ENCODE data around the gene SLMAP. TPM values are rescaled to one million over a fixed set of nuclear protein-coding genes. Genes with fewer than 3 reads are reported as not detected.

The SLMAP gene
- total RNA-seq, 1 donor from 2014 or later = 57.2 TPM

DNA sequence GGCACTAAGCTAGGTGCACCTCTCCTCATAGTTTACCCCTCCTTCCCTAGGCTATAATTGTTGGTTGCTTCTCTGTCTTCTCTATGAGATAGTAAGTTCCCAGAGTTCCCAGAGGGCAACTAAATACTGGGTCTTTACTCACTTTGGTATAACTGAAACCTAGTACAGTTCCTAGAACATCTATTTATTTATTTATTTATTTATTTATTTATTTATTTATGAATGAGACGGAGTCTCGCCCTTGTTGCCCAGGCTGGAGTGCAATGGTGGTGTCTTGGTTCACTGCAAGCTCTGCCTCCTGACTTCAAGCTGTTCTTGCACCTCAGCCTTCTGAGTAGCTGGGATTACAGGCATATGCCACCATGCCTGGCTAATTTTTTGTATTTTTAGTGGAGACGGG, 181.0 kb downstream of the SLMAP start:
- no peak for DNase-seq (ENCODE audit: low spot score)

DNA sequence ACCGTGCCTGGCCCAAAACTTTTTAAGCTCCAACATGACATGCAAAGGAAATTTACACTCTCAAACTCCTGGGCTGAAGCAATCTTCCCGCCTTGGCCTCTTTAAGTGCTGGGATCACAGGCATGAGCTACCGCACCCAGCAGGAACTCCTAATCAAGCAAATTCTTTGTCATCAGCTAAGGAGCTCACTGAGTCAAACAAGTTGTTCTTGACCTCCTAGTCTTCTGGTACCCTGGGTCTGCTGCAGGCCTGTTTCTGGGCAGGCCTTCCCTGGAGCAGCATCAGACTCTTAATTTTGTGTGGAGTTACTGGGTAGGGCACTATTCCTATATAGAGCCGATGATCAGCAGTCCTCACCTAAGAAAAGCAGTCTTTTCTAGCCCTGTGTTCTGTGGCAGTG, 183.7 kb downstream of the SLMAP start:
- peak; percentile 65 for DNase-seq (ENCODE audit: low spot score)

DNA sequence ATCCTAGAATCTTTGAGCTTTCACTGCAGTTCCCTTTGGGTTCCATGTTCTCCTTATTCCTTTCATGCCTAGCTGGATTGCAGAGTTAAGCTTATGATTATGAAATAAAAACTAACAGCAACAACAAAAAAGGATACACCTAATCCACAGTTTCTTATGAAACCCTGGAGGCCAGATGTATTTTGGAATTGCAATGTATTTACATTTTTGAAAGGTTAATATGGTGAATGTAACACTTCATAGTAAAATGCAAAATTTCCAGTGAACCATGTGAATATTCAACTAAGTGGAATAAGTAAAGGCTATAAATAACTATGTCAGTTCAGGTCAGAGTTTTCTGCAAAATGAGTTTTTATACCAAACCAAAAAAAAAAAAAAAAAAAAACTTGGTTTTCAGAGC, 186.3 kb downstream of the SLMAP start:
- no peak for DNase-seq (ENCODE audit: low spot score)

DNA sequence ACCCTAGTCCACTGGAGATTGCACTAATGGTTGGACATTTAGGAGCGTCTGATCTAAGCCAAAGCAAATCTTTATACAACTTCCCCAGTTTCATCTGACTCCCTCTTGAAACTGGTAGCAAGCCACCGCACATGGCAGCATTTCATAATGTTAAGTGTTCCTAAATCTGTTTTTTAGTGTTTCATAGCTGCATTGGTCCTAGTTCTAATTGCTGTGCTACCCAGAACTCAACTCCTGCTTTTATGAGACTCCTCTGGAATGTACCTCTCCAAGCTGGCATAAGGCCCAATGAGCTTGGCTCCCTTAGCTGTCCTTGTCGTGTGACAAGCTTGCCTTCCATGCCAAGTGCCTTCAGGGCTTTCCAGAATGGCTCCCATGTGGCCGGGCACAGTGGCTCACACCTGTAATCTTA, 186.8 kb downstream of the SLMAP start:
- DNase-seq (ENCODE audit: low spot score) = no peak

DNA sequence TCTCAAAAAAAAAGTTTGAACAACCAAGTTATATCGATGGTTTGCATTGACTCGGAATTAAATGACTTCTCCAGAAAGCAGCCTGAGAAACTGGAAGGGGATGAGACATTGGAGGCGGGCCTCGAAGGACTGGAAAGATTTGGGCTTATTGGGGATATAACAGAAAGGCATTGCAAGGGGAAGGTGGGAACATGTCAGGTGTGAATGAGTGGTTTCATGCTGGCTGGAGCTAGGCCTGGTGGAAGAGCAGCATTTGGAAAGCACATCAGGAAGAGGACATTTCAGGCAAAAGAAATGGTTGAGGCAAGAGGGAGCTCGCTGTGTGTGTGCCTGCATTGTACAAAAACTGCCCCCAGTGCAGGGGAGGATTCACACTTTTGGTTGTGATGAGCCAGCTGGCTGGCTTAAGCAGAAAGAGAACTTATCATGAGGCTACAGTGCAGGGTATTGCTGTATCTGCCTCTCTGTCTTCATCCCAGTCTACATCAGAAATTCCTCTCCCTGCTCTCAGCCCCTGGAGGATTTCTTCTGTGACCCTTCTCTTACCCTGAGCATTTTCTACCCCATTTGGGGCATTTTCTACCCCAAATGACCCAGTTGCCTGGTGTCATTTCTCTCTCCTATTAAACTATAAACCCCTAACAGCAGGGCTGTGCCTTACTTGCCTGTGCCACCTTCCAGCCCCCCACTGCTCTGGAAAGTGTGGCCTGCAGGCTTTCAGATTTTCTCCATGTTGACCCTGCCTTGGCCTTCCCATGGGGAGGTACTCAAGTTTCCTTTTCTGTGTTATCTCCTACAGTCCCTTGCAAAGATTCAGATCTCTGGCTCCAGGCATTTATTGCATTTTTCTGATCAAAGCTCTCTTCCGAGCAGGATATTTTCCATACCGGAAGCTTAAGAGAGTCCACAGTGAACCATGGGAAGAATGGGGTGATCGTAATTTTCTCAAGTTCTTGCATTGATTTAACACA, 187.7 kb downstream of the SLMAP start:
- DNase-seq (ENCODE audit: low spot score) = peak; percentile 28

DNA sequence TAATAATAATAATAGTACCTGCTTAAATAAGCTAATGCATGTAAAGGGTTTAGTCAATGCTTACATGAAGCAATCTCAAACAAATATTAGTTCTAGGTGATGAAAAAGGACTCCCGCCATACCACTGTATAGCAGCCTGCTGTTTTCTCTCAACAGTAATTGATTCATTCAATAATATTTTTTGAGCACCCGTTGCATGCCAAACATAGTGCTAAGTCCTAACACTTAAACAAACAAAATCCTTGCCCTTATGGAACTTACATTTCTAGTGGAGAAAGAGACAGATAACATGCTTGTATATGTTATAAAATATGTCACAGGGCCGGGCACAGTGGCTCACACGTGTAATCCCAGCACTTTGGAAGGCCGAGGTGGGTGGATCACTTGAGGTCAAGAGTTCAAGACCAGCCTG, 190.9 kb downstream of the SLMAP start:
- DNase-seq (ENCODE audit: low spot score) = no peak

DNA sequence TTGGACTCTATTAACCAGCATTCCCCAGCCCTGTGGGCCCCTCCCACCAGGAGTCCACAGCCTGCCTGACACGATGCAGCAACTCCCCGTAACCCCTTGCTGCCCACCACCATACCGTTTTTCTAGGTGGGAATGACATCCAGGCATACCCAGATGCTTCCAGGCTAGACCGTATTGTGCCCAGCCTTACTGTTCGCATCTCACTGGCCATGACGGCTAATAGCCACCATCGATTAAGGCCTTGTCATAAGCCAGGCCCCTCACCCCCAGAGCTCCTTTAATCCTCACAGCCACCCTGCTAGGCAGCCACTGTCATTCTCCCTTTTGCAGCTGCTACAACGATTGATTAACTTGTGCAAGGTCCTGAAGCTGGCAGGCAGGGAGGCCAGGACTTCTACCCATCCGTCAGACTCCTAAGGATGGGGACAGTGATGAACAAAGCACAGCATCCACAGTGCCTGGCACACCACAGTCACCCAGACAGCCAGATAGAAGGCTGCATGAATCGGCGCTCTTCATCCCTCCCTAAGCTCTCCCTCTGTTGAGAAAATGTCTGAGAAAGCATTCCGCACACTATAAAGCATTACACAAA, 192.1 kb downstream of the SLMAP start:
- DNase-seq (ENCODE audit: low spot score) = peak; percentile 82

DNA sequence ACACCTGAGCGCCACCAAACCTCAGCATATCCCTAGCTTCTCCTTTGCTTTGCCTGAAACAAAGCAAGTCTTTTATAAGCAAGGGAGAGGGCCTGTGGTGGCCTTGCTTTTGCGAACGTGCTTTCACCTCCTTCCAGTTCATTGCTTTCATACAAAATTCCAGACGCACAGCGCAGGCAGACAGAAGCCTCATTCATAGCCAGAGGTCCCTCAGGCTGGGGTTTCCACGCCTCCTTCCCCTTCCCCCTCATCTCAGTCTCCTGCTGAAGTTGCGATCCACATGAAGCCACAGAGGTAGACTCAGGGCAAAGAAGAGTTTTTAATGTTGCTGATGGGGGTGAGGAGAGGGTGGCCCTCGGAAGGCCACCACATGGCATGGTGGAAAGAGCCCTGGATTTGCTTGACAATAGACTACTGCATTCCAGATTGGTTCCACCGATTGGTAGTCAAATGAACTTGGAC, 192.7 kb downstream of the SLMAP start:
- DNase-seq (ENCODE audit: low spot score) = peak; percentile 51

DNA sequence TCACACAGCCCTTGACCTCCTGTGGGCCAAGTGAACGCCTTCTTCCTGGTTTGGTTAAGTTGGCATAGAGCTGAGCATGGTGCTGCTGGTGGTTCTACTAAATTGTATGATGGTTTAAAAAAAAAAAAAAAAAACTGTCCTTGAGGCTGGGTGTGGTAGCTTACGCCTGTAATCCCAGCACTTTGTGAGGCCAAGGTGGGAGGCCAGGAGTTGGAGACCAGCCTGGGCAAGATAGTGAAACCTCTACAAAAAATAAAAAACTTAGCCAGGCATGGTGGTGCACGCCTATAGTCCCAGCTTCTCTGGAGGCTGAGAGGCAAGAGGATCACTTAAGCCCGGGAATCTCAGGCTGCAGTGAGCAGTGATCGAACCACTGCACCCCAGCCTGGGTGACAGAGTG, 193.2 kb downstream of the SLMAP start:
- DNase-seq (ENCODE audit: low spot score) = peak; percentile 45

DNA sequence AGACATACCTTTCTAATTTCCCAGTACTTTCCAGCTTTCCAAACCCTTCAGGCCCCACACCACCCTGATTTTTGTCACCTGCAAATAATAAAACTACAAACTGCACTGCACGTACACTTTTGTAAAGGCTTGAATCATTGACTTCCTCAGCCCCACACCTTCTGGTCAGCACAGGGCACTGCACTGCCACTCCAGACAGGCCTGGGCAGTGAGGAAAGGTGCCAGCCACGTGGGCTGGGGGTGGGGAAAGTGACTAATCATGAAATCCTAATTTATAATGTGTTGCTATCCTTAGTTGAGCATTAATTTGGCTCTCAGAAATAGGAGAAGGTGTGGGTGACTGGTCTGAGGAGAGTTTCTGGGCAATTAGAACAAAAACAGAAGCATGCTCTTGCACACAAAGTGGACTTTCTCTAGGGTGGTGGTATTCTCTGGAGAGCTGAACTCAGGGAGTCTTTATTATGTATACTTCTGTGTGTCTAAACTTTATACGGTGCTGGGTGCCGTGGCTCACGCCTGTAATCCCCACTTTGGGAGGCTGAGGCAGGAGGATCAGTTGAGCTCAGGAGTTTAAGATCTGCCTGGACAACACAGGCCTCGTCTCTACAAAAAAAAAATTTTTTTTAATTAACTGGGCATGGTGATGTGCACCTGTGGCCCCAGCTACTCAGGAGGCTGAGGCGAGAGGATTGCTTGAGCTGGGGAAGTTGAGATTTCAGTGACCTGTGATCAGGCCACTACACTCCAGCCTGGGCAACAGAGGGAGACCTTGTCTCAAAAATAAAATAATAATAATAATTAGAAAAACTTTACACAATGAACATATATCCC, 193.9 kb downstream of the SLMAP start:
- DNase-seq (ENCODE audit: low spot score) = peak; percentile 75

DNA sequence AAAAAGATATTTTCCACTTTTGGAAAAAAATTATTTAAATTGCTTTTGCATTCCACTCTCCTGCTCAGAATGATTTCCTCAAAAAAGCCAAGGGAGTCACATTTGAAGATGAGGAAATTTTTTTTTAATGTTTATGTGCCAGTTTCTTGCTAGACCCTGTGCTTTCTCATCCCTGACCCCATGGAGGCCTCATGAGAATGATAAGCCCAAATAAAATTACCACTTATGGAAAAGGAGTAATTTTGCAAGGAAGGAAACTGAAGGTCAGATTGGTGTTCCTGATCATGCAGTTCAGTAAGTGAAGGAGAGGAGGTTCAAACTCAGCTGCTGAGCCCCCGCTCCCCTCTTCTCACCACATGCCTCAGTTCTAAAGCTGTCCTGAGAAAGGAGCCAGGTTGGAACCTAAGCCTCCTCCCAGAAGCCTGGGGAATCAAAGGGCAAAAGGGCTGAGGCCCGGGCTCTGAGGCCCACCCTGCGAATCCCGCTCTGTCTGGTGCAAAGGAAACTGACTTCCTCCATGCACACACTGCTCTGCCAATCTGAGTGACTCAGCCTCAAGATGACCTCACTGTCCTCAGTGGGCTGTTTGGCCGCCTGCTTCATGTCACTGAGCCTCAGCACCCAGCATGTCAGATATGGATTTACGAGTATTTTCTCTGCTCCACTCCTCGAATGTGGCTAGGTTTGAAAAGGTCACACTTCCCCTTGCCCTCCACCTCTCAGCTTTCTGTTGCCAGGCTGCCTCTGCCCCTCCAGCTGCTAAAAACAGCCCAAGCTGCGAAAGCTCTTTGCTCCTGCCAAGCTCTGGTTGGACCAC, 195.2 kb downstream of the SLMAP start:
- DNase-seq (ENCODE audit: low spot score) = no peak

DNA sequence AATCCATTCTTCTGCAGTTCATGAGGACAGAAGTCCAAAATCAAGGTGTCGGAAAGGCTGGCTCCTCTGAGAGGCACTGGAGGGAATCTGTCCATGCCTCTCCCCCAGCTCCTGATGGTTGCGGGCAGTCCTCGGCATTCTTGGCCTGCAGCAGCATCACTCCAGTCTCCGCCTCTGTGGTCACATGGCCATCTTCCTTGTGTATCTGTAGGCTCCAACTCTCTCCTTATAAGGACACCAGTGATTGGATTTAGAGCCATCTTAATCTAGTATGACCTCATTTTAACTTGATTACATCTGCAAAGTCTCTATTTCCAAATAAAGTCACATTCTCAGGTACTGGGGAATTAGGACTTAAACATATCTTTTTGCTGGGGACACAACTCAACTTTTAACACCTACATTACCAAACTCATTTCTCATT, 196.1 kb downstream of the SLMAP start:
- no peak for DNase-seq (ENCODE audit: low spot score)

DNA sequence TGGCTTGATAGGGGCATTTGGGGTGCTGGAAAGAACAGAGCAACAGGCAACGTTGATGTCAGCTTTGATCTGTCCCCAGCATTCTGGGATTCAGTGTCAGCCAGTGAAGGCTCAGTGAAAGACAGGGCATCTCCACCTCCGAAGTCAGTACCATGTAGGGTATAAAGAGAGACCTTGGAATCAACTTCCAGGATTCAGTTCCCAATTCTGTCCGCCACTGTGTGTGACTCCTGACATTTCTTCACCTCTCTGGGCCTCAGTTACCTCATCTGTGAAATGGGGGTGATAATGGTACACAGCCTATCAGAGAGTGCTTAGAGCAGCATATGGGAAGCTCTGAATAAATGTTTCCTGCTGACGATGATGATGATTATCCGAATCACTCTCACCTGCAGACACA, 196.5 kb downstream of the SLMAP start:
- DNase-seq (ENCODE audit: low spot score) = no peak

DNA sequence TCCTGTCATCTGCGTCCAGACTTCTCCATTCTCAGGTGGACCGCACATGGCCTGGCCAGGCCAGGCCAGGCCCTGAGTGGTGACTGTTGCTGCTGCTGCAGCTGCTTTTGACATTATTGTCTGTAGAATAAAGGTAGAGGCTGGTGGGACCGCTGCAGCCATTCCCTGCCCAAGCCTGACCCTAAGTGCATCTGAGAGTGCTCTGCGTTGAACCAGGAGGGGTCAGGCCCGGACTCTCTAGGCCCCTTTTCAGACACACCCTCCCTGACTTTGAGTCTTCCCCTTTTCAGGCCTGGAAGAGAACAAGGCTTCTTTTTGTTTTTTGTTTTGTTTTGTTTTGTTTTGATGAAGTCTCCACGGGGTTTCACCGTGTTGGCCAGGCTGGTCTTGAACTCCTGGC, 197.5 kb downstream of the SLMAP start:
- no peak for DNase-seq (ENCODE audit: low spot score)

DNA sequence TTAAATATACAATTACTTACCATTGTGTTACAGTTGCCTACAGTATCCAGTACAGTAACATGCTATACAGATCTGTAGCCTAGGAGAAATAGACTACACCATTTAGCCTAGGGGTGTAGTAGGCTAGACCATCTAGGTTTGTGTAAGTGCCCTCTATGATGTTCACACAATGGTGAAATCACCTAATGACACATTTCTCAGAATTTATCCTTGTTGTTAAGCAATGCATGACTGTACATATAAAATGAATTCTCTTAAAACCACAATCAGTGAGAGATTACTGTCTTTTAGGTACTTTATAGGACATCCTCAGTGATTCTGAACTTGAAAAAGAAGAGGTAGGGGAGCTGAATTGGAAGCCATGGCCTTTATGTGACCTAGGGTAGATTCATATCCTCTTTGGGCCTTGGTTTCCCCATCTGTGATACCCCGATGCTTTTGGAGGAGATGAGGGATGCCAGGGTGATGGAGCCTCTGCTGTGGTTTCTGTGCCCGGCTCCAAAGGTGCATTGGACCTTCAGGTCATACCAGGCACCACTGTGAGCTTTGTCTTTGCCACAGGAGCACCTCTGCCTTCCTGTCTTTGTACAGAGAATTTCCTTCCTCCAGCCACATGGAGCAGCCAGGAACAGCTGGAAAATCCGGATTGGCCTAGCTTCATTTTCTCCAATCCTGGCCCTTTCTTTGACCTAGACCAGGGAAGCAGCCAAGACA, 200.2 kb downstream of the SLMAP start:
- DNase-seq (ENCODE audit: low spot score) = no peak

DNA sequence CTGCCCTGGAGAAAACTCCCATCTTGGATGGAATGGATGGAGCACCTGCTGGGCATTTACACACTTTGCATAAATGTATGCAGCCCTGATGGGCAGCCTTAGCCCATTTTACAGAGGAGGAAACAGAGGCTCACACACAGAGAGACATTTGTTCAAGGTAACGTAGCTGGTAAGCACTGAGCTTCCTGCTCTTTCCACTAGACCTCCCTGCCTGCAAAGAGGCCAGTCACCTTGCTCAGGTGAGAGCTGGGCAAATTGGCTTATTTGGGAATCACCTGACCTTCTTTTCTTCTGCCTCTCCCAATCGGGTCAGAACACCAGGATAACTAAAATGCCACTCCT, 200.7 kb downstream of the SLMAP start:
- DNase-seq (ENCODE audit: low spot score) = no peak

DNA sequence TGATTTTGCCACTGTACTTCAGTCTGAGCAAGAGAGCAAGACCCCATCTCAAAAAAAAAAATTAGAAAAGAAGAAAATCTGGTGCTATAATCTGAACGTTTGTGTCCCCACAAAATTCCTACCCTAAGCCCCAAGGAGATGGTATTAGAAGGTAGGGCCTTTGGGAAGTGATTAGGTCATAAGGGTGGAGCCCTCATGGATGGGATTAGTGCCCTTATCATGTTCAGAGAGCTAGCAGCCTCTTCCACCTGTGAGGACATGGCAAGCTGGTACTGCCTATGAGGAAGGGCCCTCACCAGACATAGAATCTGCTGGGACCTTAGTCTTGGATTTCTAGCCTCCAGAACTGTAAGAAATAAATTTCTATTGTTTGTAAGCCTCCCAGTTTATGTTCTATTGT, 201.7 kb downstream of the SLMAP start:
- no peak for DNase-seq (ENCODE audit: low spot score)

DNA sequence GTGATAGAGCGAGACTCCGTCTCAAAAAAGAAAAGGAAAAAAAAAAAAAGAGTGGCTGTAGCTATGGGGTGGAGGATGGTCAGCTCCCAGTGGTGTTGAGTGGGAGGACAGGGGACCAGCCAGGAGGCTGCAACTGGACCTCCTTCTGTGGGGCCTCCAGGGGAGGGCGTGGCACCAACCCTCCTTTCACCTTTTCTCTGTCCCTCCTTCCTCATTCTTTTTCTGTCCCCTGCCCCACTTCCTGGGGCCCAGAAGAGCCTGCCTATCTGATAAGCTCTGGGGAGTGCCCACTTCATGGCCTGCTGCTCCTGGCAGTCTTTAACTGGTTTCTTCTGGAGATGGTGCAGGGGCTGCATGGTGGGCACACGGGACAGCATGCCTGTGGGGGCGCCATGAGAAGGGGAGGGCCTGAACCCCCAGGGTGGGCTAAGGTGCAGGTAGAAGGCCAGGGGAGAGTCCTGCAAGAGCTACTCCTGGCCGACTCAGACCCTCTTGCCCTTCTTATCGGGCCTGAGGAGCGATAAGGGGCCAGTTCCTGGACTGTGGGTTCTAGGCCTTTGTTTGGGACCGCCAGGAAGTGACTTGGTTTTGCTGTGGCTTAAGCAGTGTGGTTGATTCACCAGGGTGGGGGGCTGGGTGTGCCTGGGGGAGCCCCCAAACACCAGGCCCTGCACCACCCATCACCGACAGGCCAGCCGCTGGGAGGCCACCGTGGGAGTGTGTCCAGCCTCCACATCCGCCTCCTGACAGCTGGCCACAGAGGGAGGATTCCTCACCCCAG, 202.7 kb downstream of the SLMAP start:
- no peak for DNase-seq (ENCODE audit: low spot score)

DNA sequence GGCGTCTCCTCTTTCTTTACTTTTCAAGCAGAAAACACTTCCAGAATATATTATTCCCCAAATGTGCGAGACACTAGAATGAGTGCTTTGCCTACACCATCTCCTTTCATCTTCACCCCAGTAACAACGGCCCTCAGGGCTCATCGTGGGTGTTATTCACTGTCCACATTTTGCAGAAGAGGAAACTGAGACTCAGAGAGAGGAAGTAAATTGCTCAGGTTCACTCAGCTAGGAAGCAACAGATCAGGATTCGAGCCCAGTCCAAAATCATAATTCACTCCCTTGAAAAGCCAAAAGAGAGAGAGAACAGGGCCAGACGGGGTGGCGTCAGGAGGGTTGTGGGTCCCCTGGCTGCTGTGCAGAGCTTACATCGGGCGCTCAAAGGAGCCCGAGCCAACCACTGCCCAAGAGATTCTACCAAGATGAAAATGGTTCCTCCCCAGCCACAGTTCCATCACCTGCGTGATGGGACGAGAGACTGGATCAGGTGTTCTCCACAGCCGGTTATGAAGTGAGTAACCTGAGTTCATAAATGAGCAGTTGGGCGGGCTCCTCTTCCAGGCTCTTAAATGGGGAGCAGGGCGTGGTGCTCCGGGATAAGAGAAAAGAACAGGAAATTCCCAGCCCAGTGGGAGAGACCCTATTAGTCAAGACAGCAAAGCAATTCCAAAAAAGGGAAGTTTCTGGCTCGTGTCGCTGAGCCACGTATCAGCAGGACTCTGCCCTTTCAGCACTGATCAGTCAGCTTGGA, 203.5 kb downstream of the SLMAP start:
- no peak for DNase-seq (ENCODE audit: low spot score)
